GM12874 (cell line): ENCODE results near the gene ACOT11.

ENCODE experiments used
- CTCF ChIP-seq: IDR thresholded peaks from 2 replicates; pipeline ENCODE4 v1.5.1; 2011; ENCODE audit warnings: low read depth, mild to moderate bottlenecking, control low read depth, low read length, moderate library complexity; ENCODE audit not compliant: insufficient read depth

Gene ACOT11

GRCh38 chr1:54610601-54611580 lies 62.9 kb downstream of the ACOT11 start:
- no peak for TF ChIP-seq CTCF

- TF ChIP-seq CTCF, result no peak
These were observed 63.6 kb downstream of the ACOT11 start for GRCh38 chr1:54611621-54612020.

- no peak for TF ChIP-seq CTCF
These were observed 66.0 kb downstream of the ACOT11 start for GRCh38 chr1:54614024-54614423.

GRCh38 chr1:54614563-54614962 lies 66.5 kb downstream of the ACOT11 start:
- no peak for TF ChIP-seq CTCF

GRCh38 chr1:54615531-54616279 lies 67.7 kb downstream of the ACOT11 start:
- no peak for TF ChIP-seq CTCF

- TF ChIP-seq CTCF, result no peak
These were observed 71.7 kb downstream of the ACOT11 start for GRCh38 chr1:54619749-54620148.

GRCh38 chr1:54623216-54624007 lies 75.4 kb downstream of the ACOT11 start, which contains the start of gene FAM151A:
FAM151A (minus strand) TSS chr1:54623525; CDS start chr1:54623395, 130 bp downstream.
- no peak for TF ChIP-seq CTCF
